GM23338 (cell line): Measurements from ENCODE around the gene BCL11B. TPM values are rescaled to one million over a fixed set of nuclear protein-coding genes. Genes with fewer than 3 reads are reported as not detected.

Source experiments
- ATAC-seq: fragments of 200-7000 bp; cut with Tn5 transposase; 3 replicates; pipeline ENCODE4 v1.9.1; 2020
- DNase-seq: peaks from one replicate; pipeline ENCODE4 v3.0.0-alpha.2; 2015; ENCODE audit warnings: low spot score
- H2AFZ ChIP-seq: fragments of 200-600 bp; sonication (generic); 2 replicates; pipeline ENCODE4 v1.8.0; 2016; ENCODE audit warnings: antibody characterized with exemption, mild to moderate bottlenecking, moderate library complexity
- H3F3A ChIP-seq: fragments of 200-600 bp; sonication (generic); replicated peaks from 2 replicates; pipeline ENCODE4 v1.8.0; 2017; ENCODE audit warnings: antibody characterized with exemption, mixed run types, low read depth
- H3K27ac ChIP-seq: fragments of 200-600 bp; sonication (generic); 2 replicates; pipeline ENCODE4 v1.6.1; 2016; ENCODE audit warnings: low read depth
- H3K27me3 ChIP-seq: fragments of 200-600 bp; sonication (generic); 2 replicates; pipeline ENCODE4 v1.8.0; 2016; ENCODE audit warnings: mild to moderate bottlenecking, mixed run types, moderate library complexity; ENCODE audit not compliant: insufficient read depth
- H3K36me3 ChIP-seq: fragments of 200-600 bp; sonication (generic); 2 replicates; pipeline ENCODE4 v1.8.0; 2016; ENCODE audit warnings: mild to moderate bottlenecking; ENCODE audit not compliant: insufficient read depth
- H3K4me1 ChIP-seq: fragments of 200-600 bp; sonication (generic); 2 replicates; pipeline ENCODE4 v1.8.0; 2016; ENCODE audit warnings: mild to moderate bottlenecking, moderate library complexity; ENCODE audit not compliant: insufficient read depth
- H3K4me2 ChIP-seq: fragments of 200-600 bp; sonication (generic); 2 replicates; pipeline ENCODE4 v1.7.1; 2017; ENCODE audit warnings: mixed run types
- H3K4me3 ChIP-seq: fragments of 200-600 bp; sonication (generic); 2 replicates; pipeline ENCODE4 v1.6.1; 2016; ENCODE audit warnings: mixed run types
- H3K79me2 ChIP-seq: fragments of 200-600 bp; sonication (generic); replicated peaks from 2 replicates; pipeline ENCODE4 v1.8.0; 2017; ENCODE audit warnings: mild to moderate bottlenecking; ENCODE audit not compliant: insufficient read depth
- H3K9me2 ChIP-seq: fragments of 200-600 bp; sonication (generic); 2 replicates; pipeline ENCODE4 v1.8.0; 2017; ENCODE audit not compliant: insufficient read depth
- H4K20me1 ChIP-seq: fragments of 200-600 bp; sonication (generic); replicated peaks from 2 replicates; pipeline ENCODE4 v1.8.0; 2017; ENCODE audit warnings: mild to moderate bottlenecking; ENCODE audit not compliant: insufficient read depth
- H3K27ac Mint-ChIP-seq: 2 replicates; pipeline ENCODE4 v1.8.0; 2020; ENCODE audit warnings: inconsistent platforms, mild to moderate bottlenecking, moderate library complexity, mixed read lengths
- H3K27me3 Mint-ChIP-seq: 3 replicates; pipeline ENCODE4 v1.8.0; 2022; ENCODE audit warnings: low read depth, mild to moderate bottlenecking, moderate library complexity, mixed read lengths, inconsistent platforms; ENCODE audit not compliant: insufficient read depth, poor library complexity
- H3K36me3 Mint-ChIP-seq: 3 replicates; pipeline ENCODE4 v1.8.0; 2021; ENCODE audit warnings: low read depth, mild to moderate bottlenecking, inconsistent platforms, moderate library complexity, mixed read lengths
- H3K4me1 Mint-ChIP-seq: 3 replicates; pipeline ENCODE4 v1.8.0; 2020; ENCODE audit warnings: mild to moderate bottlenecking, inconsistent platforms, mixed read lengths
- H3K4me3 Mint-ChIP-seq: 3 replicates; pipeline ENCODE4 v1.8.0; 2021; ENCODE audit warnings: moderate library complexity, mild to moderate bottlenecking, inconsistent platforms, mixed read lengths
- H3K9me3 Mint-ChIP-seq: 3 replicates; pipeline ENCODE4 v1.8.0; 2020; ENCODE audit warnings: moderate library complexity, mild to moderate bottlenecking, inconsistent platforms, mixed read lengths
- CREB1 ChIP-seq: fragments of 250-450 bp; sonication (Bioruptor Pico); IDR thresholded peaks from 2 replicates; pipeline ENCODE4 v1.5.0; 2020; ENCODE audit warnings: low read depth, mild to moderate bottlenecking, moderate library complexity
- EZH2 ChIP-seq: fragments of 200-600 bp; sonication (generic); IDR thresholded peaks from one replicate; pipeline ENCODE4 v1.8.0; 2017; ENCODE audit warnings: antibody characterized with exemption, mild to moderate bottlenecking, low read depth; ENCODE audit not compliant: unreplicated experiment
- EZH2phosphoT487 ChIP-seq: fragments of 200-600 bp; sonication (generic); IDR thresholded peaks from one replicate; pipeline ENCODE4 v1.8.1; 2018; ENCODE audit warnings: antibody characterized with exemption; ENCODE audit not compliant: unreplicated experiment
- JUNB ChIP-seq: IDR thresholded peaks from one replicate; pipeline ENCODE4 v1.6.1; 2016; ENCODE audit warnings: antibody characterized with exemption; ENCODE audit not compliant: unreplicated experiment
- NANOG ChIP-seq: IDR thresholded peaks from 2 replicates; pipeline ENCODE4 v1.6.1; 2016; ENCODE audit warnings: antibody characterized with exemption, borderline replicate concordance
- POLR2AphosphoS5 ChIP-seq: IDR thresholded peaks from 2 replicates; pipeline ENCODE4 v1.6.1; 2016; ENCODE audit warnings: antibody characterized with exemption, low read depth
- STAT1 ChIP-seq: IDR thresholded peaks from one replicate; pipeline ENCODE4 v1.6.1; 2016; ENCODE audit warnings: antibody characterized with exemption; ENCODE audit not compliant: unreplicated experiment
- ZNF114 ChIP-seq: fragments of 250-450 bp; sonication (Bioruptor Pico); IDR thresholded peaks from 2 replicates; pipeline ENCODE4 v1.5.0; 2020; ENCODE audit warnings: mild to moderate bottlenecking, moderate library complexity
- ZNF331 ChIP-seq: fragments of 250-450 bp; sonication (Bioruptor Pico); IDR thresholded peaks from 2 replicates; pipeline ENCODE4 v1.5.0; 2020; ENCODE audit warnings: low read depth, mild to moderate bottlenecking, moderate library complexity
- polyA plus RNA-seq: library from polyadenylated mRNA; unstranded; fragments of >200 nt; fragmentation: Nextera tagmentation; extraction: Ambion mirVana; gene quantifications from 2 replicates; pipeline ENCODE4 v1.2.1, GENCODE V29; 2016
- total RNA-seq: library from RNA; depleted of rRNA; stranded (reverse); fragments of >200 nt; shearing (Covaris generic); gene quantifications from 2 replicates; pipeline ENCODE4 v1.2.3, GENCODE V29; 2014
- TF ChIP-seq, protein P1 (sequence below): IDR thresholded peaks from one replicate; pipeline ENCODE4 v1.6.1; 2018; ENCODE audit warnings: antibody characterized with exemption; ENCODE audit not compliant: unreplicated experiment
- TF ChIP-seq, protein P2 (sequence below), 2 experiments: fragments of 200-600 bp in 1 of 2; sonication (generic) in 1 of 2; conservative IDR thresholded peaks; 2 replicates each; pipeline versions ENCODE4 v1.5.1 to v1.6.1; 2016 to 2017; ENCODE audit warnings: antibody characterized with exemption in 2 of 2, low read depth in 2 of 2, mild to moderate bottlenecking in 2 of 2, moderate library complexity in 1 of 2
- TF ChIP-seq, protein P3 (sequence below): IDR thresholded peaks from 2 replicates; pipeline ENCODE4 v1.6.1; 2016; ENCODE audit warnings: antibody characterized with exemption

Gene BCL11B
- total and polyA plus RNA-seq, 2 experiments from 2014 or later = 2.4 to 6.7 TPM

DNA sequence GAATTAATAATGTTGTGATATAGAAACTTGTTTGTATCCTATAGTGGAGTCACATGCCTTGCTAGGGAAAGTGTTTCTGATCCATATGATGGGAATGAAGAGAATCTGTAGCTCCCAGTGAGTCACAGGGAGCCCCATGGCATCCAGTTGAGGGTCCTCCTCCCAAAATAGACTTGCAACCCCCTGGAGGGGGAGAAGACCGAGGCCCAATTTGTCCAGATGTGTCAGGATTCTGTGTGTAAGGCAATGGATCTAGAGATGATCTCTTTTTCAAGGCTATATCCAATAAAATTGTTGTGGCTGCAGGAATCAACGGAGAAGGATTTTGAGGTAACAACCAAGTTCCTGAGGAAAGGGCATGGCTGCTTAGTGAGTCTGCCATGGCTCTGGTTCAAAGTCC is 121.8 kb downstream of the BCL11B start (continued):
- TF ChIP-seq, protein P1, sequence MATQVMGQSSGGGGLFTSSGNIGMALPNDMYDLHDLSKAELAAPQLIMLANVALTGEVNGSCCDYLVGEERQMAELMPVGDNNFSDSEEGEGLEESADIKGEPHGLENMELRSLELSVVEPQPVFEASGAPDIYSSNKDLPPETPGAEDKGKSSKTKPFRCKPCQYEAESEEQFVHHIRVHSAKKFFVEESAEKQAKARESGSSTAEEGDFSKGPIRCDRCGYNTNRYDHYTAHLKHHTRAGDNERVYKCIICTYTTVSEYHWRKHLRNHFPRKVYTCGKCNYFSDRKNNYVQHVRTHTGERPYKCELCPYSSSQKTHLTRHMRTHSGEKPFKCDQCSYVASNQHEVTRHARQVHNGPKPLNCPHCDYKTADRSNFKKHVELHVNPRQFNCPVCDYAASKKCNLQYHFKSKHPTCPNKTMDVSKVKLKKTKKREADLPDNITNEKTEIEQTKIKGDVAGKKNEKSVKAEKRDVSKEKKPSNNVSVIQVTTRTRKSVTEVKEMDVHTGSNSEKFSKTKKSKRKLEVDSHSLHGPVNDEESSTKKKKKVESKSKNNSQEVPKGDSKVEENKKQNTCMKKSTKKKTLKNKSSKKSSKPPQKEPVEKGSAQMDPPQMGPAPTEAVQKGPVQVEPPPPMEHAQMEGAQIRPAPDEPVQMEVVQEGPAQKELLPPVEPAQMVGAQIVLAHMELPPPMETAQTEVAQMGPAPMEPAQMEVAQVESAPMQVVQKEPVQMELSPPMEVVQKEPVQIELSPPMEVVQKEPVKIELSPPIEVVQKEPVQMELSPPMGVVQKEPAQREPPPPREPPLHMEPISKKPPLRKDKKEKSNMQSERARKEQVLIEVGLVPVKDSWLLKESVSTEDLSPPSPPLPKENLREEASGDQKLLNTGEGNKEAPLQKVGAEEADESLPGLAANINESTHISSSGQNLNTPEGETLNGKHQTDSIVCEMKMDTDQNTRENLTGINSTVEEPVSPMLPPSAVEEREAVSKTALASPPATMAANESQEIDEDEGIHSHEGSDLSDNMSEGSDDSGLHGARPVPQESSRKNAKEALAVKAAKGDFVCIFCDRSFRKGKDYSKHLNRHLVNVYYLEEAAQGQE = no peak
- TF ChIP-seq EZH2phosphoT487 (no peak), NANOG (no peak), POLR2AphosphoS5 (no peak), ZNF114 (CRISPR knock-in tag) (no peak), STAT1 (no peak), EZH2 (no peak), ZNF331 (CRISPR knock-in tag) (no peak), JUNB (no peak)
- TF ChIP-seq, protein P2, sequence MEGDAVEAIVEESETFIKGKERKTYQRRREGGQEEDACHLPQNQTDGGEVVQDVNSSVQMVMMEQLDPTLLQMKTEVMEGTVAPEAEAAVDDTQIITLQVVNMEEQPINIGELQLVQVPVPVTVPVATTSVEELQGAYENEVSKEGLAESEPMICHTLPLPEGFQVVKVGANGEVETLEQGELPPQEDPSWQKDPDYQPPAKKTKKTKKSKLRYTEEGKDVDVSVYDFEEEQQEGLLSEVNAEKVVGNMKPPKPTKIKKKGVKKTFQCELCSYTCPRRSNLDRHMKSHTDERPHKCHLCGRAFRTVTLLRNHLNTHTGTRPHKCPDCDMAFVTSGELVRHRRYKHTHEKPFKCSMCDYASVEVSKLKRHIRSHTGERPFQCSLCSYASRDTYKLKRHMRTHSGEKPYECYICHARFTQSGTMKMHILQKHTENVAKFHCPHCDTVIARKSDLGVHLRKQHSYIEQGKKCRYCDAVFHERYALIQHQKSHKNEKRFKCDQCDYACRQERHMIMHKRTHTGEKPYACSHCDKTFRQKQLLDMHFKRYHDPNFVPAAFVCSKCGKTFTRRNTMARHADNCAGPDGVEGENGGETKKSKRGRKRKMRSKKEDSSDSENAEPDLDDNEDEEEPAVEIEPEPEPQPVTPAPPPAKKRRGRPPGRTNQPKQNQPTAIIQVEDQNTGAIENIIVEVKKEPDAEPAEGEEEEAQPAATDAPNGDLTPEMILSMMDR (conservative IDR thresholded peaks at IDR 0.05; ENCODE audit: low read depth in 2 of 2) = no peak
- TF ChIP-seq, protein P3, sequence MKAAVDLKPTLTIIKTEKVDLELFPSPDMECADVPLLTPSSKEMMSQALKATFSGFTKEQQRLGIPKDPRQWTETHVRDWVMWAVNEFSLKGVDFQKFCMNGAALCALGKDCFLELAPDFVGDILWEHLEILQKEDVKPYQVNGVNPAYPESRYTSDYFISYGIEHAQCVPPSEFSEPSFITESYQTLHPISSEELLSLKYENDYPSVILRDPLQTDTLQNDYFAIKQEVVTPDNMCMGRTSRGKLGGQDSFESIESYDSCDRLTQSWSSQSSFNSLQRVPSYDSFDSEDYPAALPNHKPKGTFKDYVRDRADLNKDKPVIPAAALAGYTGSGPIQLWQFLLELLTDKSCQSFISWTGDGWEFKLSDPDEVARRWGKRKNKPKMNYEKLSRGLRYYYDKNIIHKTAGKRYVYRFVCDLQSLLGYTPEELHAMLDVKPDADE = no peak

DNA sequence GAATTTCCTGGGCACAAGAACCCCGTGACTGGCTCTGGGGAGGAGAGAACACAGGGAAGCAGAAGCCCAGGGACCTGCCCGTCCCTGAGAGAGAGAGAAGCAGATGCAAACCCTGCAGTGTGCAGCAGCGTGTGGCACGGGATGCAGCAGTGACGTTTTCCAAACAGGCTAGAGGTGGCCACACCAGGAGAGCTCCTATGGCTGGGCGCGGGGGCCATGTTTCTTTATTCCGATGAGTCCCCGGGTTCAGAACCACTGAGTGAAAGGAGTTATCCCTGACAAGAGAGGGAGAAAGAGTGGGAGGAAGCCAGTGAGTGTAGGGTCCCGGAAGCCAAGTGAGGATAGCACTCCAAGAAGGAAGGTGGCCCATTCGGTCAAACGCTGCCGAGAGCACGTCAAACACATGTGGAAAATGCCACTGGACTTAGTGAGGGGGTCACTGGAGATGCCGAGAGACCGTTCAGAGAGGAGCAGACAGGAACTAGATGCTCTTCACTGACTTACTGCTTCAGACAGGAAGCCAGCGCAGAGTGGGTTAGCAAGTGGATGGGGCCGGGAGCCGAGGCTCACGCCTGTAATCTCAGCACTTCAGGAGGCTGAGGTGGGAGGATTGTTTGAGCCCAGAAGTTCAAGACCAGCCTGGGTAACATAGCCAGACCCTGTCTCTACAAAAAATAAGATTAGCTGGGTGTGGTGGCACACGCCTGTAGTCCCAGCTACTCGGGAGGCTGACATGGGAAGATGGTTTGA is 123.0 kb downstream of the BCL11B start:
- H3K4me1 ChIP-seq = peaks cover 4% of the 10 kb centered on the region; the same call in 1 of the 2 replicates
- H3K79me2 ChIP-seq = no peaks in the 10 kb centered on the region
- Mint-ChIP-seq H3K27ac (no peak overlapping the region), H3K36me3 (no peaks in the 10 kb centered on the region), H3K4me3 (no peak overlapping the region), H3K4me1 (peaks cover 10% of the 10 kb centered on the region), H3K27me3 (no peaks in the 10 kb centered on the region), H3K9me3 (no peaks in the 10 kb centered on the region)
- H3K4me2 ChIP-seq = no peak overlapping the region
- DNase-seq (no peak), ATAC-seq (no peak)
- no peak overlapping the region for H3K4me3 ChIP-seq
- H4K20me1 ChIP-seq = no peaks in the 10 kb centered on the region
- no peaks in the 10 kb centered on the region for H3F3A ChIP-seq
- no peaks in the 10 kb centered on the region for H3K9me2 ChIP-seq
- H2AFZ ChIP-seq = no peak overlapping the region
- H3K27me3 ChIP-seq = no peaks in the 10 kb centered on the region
- H3K36me3 ChIP-seq = no peaks in the 10 kb centered on the region
- H3K27ac ChIP-seq = no peak overlapping the region
- TF ChIP-seq, protein P1 = no peak
- TF ChIP-seq, protein P2 (conservative IDR thresholded peaks at IDR 0.05; ENCODE audit: low read depth in 2 of 2) = no peak
- no peak for TF ChIP-seq CREB1 (CRISPR knock-in tag)
